GDM1 (cell line): ENCODE results near the gene TTLL5.

Source experiments
- DNase-seq: peaks from one replicate; lab custom pipeline; 2025; lab: John Stamatoyannopoulos, UW

Gene TTLL5

DNA sequence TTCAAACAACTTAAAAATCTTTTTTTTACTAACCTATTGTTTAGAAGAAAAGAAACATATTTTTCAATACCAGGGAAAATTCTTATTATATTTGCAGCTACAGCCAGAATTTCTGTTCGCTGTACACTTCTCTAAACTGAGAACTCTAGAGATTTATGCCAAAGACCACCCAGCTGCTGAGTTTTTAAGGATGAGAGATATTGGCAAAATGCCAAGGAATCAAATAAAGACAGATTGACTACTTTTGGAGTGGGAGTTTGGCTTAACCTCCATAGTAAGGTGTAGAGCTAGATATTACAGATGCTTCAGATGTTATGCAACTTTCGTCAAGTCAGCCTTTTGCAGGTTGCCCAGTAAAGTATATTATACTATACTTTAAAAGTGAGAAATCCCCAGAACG is 71.8 kb downstream of the TTLL5 start:
- no peak for DNase-seq

DNA sequence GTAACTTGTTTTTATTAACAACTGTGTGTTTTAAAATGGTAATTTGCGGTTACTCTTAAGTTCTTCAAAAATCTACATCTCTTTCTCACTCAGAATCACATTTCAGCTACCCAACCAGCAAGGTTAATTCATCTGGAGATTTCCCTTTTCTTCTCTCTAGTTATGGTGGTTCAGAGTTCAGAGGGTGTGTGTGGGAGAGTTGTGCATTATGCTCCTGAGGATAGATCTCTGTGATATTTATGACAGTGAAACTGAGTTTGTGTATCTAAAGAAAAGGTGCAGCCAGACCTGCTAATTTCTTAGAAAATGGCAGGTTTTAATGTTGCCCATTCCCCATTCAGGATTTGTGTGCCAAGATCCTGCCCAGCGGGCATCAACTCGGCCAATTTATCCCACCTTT is 73.8 kb downstream of the TTLL5 start:
- no peak for DNase-seq

DNA sequence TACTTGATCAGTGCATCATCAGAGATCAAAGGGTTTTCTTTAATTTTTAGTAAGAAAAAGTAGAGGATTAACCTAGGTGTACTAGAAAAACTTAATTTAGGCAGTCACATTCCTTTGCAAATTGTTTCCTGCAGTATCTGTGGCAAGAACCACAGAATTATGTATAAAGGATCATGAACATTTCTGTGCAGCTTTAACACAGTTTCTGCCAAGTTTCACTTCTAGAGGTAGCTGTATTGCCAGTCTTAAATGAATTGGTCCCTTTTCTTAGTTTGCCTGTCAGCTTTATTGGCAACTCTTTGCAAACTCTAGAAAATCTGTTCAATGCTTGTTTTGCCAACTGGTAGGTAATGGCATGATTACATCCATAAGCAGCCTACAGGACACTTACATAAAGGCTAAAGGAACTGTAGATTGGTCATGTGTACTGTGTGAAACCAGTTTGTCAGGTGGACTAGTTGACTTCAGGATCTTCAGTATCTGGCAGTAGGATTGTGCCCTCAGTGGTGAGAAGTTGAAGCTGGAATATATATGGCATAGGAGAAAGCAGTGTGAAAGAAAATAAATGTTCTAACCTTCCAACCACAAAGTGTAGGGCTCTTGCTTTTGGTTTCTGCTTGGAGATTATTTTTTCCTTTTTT is 75.9 kb downstream of the TTLL5 start:
- no peak for DNase-seq

- no peak for DNase-seq
Measured at GRCh38 chr14:75738192-75738591, 77.1 kb downstream of the TTLL5 start.

DNA sequence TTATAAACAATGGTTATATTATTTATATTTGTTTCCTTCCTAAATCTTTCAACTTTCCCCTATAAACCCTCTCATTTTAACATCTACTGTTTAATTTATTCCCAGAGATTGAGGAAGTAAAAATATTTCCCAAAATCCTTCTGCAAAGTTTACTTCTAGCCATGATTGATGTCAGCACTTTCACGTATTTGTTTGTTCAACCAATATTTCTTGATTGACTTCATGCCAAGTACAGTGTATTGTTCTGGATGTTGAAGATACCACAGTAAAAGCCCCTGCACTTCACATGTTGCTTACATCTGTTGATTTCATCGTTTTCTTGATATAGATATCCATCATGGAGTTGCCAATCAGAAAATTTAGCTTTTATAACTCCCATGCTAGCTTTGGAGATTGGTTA is 81.8 kb downstream of the TTLL5 start:
- DNase-seq, result no peak

GRCh38 chr14:75747899-75748298 is 86.9 kb downstream of the TTLL5 start:
- no peak for DNase-seq

DNA sequence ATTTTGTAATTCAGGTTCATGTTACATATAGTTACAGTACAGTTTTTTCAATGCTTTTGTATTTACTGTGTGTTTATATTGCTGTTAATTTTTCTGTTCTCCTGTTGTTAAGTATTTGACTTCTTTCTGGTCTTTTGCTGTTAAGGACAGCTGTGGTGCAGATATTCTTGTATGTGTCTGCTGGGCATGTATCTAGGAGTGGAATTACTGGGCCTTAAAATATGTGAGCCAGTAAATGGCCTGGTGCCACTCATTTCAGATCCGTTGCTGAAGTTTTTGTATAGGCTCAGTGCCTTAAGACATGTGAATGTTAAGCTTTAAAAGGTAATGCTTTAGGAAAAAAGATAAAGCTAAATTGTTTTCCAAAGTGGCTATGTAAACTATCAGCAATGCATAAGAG is 87.3 kb downstream of the TTLL5 start:
- DNase-seq, result no peak

DNA sequence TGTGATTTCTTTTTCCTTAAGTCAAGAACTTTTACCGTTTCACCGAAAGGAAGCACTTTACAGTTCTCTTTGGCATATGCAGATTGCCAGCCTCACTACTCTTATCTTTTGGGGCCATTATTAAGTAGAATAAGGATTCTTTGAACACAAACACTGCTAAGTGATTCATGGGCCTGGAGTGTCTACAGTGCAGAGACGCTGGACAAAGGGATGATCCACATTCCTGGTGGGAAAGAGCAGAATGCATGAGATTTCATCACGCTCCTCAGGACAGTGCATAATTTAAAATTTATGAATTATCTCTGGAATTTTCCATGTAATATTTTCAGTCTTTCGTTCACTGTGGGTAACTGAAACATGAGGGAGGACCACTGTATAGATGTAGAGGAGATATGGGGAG is 90.2 kb downstream of the TTLL5 start:
- DNase-seq, result no peak

GRCh38 chr14:75752086-75752485 is 91.0 kb downstream of the TTLL5 start:
- DNase-seq, result no peak

DNA sequence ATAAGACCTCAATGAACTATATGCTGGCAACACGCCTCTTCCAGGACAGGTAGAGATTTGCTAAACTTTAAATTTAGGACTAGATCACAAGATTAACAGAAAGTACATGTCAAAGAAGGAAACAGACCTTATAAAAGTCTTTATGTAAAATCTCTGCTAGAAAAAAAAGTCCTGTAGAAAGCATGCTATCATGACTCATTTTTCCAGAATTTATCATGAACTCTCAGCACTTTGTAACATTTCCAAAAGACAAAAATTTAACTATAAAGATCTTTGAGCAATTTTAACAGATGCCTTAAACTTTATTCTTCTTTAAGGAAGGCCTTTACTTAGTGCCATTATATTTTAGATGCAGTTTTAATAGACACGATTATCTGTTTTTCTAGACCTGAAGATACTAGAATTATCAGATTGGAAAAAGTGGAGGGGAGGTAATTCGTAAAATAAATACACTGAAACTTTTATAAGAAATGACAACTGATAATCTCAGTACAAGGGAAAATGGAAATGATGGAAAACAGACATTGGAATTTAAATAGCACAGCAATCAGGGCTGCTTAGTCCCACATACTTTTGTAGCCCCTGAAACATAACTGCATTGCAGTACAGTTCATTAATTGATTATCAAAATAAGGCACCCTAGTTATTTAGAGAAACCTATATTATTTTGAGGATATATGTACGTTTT is 92.0 kb downstream of the TTLL5 start:
- no peak for DNase-seq

- DNase-seq, result no peak
Measured at GRCh38 chr14:75753696-75754095, 92.7 kb downstream of the TTLL5 start.

GRCh38 chr14:75757644-75758402 is 96.8 kb downstream of the TTLL5 start:
- DNase-seq, result no peak

DNA sequence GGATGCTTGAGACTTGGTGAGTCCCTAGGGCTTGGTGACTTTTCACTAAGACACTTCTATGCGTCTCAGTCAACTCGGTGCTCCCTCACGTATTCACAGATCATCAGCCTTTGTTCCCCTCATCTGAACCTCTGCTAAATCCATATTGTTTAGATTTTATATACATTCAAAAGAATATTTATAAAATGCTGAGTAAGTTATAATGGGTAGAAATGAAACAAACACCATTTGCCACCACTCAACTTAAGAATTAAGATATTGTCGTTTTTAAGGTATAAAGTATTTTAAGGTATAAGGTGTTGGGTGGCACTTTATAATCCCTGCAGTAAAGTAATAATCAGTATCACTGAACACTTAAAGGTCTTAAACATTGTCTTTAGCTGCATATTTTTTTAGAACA is 103.0 kb downstream of the TTLL5 start:
- no peak for DNase-seq

GRCh38 chr14:75769047-75769685 is 108.1 kb downstream of the TTLL5 start:
- no peak for DNase-seq

DNA sequence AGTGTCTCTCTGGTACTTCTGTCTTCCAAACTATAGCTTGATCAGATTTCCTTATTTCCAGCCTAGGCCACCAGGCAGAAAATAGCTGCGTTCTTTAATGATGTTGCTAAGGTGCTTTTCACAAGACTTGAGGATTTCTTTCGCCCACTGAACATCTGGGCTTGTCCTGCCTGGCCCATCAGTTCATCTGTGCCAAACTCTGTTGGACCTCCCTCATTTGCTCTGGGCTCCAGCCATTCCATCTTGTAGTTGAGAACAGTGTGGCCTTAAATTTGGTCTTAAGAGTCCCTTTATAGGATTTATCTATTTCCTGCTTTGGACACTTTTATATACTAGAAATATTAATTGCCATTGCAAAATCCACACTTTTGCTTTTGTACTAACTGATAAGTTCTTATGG is 109.6 kb downstream of the TTLL5 start:
- no peak for DNase-seq

DNA sequence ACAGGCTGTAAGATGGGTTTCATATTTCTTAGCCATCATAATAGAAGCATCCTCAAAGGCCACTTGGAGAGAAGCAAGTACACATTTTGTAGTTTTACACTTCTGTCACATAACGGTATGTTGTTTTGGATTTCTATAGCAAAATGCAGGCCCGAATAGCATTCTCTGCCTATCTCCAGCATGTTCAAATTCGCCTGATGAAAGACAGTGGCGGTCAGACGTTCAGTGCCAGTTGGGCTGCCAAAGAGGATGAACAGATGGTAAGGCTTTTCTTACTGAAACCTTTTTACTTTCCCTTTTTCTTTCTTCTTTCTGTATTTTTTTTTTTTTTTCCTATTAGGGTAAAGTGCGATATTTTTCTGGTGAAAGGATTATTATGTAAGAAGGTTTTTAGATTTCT is 110.5 kb downstream of the TTLL5 start:
- DNase-seq, result no peak

GRCh38 chr14:75773046-75773445 is 112.0 kb downstream of the TTLL5 start:
- no peak for DNase-seq

DNA sequence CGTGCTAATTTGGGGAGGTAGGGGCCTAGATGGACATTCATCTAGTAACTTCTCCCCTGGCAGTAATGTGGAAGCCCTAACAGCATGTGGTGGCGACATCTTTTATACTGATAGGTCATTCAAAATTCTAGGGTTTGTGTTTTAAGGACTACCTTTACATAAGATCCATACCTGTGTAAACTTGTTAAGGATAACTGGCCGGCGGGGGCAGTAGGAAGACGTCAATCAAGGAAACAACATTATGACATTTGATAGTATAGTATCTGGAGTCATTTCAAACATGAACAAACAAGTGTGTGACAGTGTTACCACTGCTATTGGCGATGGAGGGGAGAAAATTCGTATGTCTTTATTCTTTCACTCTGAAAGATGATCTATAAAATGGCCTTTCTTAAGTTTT is 120.0 kb downstream of the TTLL5 start:
- DNase-seq, result no peak

DNA sequence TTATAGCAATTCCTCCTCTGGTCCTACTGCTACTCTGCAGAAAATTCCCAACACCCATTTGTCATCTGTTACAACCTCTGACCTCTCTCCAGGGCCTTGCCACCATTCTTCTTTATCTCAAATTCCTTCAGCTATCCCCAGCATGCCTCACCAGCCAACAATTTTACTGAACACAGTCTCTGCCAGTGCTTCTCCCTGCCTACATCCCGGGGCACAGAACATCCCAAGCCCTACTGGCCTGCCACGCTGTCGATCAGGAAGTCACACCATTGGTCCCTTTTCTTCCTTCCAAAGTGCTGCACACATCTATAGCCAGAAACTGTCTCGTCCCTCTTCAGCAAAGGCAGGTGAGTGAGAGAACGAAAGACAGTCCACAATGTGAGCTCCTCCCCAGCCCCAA is 122.1 kb downstream of the TTLL5 start:
- no peak for DNase-seq

DNA sequence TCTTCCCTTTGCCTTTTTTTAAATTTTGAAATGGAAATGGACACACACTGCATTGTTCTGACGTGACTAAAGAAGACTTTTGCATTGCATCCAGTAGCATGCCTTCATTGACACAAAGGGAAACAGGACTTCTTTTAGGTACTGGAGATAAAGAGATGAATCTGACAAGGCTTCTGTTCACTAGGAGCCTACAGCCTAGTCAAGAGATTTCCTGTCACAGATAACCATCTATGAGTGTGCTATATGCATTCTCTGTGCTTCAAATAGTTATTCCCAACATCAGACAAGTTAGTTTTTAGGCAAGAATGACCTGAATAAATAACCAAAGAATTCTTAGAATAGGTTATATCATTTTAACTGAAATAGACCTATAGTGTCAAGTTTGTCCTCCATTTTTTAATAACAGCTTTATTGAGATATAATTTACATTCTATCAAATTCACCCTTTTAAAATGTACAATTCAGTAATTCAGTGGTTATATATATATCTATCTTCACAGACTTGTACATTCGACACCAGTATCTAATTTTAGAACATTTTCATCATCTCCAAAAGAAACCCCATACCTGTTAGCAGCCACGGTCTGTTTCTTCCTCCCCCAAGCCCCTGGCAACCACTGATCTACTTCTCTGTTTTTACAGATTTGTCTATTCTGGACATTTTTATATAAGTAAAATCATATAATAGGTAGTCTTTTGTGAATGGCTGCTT is 122.7 kb downstream of the TTLL5 start:
- DNase-seq, result no peak

DNA sequence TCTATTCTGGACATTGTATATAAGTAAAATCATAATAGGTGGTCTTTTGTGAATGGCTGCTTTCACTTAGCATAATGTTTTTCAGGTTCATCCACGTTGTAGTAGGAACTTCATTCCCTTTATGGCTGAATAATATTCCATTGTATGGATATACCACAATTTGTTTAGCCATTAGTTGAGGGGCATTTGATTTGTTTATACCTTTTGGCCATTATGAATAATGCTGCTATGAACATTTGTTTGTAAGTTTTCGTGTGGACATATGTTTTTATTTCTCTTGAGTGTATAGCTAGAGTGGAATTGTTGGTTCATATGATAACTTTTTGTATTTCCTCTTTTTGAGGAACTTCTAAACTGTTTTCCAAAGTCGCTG is 123.3 kb downstream of the TTLL5 start:
- no peak for DNase-seq

GRCh38 chr14:75793806-75794205 is 132.8 kb downstream of the TTLL5 start:
- no peak for DNase-seq
